Fibroblast of gingiva (primary cell): ENCODE measurements around the gene RAD51B.

Experiments used
- DNase-seq: peaks from one replicate; pipeline ENCODE4 v3.0.0-alpha.2; 2011; ENCODE audit warnings: low read depth

RAD51B gene

DNA sequence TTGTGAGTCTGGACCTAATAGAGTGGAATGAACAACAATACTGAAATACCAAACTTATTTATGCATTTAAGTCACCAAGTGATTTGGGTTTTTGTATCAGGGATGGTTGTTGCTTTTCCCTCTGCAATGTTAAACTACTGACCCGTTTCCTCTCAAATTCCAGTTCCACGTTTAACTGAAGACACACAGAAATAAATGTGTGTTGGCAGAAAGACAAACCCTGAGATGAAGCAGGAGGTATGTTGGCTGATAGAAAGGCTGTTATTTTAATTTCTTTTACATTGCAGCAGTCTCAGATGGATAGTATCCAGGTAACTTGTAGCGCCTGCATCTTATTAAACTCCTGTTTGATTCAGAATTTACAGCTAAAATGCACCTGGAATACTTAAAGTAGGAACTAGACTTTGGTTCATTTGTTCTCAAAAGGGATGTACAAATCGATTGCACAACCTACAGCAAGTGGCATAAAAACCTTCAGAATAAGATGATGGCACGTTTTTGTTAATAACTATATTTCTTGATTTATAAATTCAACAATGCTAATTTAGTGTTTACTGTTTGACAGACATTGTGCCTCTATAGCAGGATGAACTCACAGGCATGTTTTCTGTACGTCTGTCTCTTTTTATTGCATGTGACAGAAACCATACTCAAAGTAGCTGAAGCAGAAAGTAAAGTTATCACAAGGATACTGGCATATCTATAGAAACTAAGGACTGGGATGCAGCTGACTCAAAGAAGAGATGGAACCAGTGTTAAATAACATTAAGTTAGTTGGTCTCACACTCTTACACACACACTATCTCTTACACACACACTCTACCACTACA, 567.6 kb downstream of the RAD51B start:
- no peak for DNase-seq

- DNase-seq: no peak
Observed at GRCh38 chr14:68389943-68390342, 570.4 kb downstream of the RAD51B start.

- DNase-seq: no peak
Observed at GRCh38 chr14:68390741-68391140, 571.2 kb downstream of the RAD51B start.

DNA sequence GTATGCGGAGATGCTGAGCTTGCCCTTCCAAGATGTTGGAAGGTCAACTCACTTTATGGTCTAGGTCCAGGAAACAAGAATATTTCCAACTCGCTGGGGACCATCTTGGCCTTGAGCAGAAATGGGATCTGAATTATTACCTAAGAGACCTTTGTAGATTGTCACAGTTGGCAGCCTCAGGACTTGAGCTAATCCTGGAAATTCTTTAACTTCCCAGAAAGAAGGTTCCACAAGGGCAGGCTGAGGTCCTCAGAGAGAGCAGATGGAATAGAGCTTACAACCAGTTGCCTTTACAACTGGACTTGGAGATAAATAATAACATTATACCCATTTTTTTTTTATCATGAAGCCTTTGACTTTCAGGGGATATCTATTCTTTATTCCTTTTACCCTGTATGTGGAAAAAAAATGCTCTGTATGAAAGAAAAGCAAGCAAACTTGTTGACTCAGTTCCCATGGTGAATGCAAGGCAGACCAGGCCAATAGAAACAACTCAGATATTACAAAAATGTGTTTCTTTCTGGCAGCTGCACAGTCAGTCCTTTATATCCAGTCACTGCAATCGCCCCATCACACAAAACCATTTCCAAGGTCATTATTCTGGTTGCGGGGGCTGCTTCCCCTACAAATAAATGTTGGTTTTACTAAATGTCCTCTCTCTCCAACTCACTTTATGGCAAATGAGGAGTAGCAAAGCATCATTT, 571.9 kb downstream of the RAD51B start:
- peak; percentile 81 for DNase-seq

GRCh38 chr14:68392393-68393141, 573.0 kb downstream of the RAD51B start:
- peak; percentile 10 for DNase-seq

DNA sequence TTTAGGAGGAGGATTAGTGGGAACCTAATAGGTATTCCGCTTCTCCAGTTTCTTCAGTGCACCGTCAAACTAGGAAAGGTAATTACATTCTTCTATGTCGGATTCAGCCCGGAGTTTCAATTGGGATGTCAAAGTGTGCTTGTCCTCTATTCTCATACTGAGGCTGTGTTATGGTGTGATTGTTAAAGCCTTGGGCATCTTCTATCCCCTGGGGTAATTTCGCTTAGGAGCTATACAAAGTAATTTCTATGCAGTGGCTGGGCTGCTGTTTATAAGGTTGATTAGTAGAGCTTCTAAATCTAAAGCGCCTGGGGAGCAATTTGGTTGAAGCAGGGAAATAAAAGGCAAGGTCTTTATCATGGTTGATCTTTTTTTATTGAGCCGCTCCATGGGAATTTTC, 573.7 kb downstream of the RAD51B start:
- DNase-seq: no peak

GRCh38 chr14:68394118-68394763, 574.7 kb downstream of the RAD51B start:
- DNase-seq: peak; percentile 51

DNA sequence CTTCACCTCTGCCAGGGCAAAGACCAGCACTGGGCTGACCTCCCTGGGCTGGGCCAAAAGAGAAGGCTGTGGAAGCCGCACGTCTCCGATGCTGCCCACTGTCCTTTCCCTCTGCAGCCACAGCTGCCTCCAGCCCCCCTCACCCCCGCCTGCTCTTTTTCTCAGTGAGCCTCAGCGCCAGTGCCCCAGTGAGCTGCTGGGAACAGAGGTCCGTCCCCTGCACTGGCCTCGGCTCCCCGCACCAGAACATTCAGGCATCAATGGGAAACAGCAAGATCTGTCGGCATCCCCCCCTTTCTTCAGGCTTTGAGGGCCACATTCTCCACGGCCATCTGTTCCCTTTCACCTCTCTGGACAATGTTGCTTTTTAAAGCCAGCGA, 575.2 kb downstream of the RAD51B start:
- DNase-seq: no peak

GRCh38 chr14:68395604-68396003, 576.0 kb downstream of the RAD51B start:
- peak; percentile 91 for DNase-seq

DNA sequence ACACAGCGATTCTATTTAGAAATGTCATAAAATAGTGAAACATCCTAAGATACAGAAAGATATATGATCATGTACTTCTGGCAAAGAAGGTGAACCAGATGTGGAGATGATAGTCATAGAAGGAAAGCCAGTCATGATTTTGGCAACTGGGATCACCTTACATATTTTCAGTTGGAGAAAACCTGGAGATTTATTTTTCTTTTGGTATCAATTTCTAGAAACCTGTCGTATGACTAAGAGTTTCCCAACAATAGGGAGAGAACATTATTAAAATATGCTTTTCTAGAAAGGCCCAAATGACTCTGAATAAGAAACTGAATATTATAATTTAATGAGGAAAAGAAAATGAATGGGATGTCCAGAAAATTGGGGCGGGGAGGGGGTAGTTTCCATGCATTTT, 576.9 kb downstream of the RAD51B start:
- no peak for DNase-seq

DNA sequence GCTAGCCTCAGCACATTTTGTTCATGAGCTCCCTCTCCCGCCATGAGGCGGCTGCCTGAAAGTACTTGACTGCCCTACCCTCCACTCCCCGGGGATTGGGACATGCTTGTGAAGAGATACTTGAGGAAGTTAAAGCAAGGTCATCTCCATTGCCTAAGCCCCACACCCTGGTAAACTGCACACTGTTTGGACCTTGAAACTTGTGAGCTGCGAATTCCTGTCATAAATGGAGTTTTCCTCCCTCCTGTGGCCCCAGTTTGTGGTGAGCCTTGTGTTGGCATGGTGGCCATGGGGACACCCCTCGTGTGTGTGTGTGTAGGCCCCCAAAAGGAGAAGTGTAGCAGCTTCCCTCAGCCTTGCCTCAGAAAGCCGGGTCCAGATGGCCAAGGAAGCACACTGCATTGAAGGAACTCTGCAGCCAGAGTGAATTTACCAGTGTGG, 577.8 kb downstream of the RAD51B start:
- no peak for DNase-seq

DNA sequence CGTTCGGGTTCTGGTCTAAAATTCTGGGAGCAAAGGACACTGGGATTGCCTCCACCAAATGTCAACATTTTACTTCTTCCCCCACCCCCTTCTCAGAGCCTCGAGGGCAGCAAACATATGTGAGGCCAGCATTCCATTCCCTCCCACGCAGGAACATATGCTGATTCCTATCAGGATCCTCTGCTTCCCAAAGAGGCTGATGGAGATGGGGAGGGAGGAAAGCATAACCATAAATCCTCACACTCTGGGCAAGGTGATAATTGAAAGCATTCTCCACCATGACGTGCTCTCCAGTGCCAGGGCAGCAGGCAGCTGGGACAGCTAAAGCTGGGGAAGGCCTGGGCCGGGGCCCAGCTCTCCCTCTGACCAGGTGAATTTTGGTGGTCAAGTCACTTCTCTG, 578.2 kb downstream of the RAD51B start:
- DNase-seq: no peak

GRCh38 chr14:68398370-68398769, 578.8 kb downstream of the RAD51B start:
- DNase-seq: no peak

GRCh38 chr14:68399971-68400370, 580.4 kb downstream of the RAD51B start:
- DNase-seq: no peak

DNA sequence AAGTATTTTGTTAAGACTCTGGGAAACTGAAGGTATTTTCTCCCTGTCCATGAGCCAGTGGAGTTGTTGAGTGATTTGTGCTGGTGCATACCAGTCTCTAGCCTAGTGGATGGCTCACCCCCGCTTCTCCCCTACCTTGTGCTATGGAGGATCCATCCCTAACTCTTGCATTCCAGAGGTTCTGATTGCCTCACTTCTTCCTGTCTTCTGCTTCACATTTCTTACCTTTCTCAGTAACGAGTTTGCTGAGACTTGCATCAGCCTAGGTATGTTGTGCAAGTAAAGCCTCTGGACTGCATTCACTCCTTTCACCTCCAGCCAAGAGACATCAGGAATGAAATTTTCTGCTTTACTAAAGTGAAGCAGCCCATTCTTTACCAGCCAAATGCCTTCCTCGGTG, 581.7 kb downstream of the RAD51B start:
- DNase-seq: no peak

DNA sequence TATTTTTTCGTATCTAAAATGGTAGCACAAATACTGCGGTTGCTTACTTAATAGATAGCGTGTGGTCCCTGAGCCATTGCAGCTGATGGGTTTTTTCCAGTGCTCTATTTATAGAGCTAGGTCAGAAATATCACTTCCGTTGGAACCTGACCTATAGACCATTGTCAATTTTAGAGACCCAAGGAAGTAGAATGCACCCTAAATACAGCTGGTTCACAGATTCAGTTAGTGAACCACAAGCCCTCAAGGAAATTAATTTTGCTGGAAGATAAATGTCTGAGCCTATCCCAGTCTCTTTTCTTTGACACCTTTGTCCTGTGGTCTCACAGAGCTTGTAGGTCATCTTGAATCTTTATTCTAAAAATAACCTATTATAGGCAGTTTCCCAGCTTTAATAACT, 582.3 kb downstream of the RAD51B start:
- DNase-seq: no peak

GRCh38 chr14:68402525-68403101, 583.0 kb downstream of the RAD51B start:
- DNase-seq: no peak

DNA sequence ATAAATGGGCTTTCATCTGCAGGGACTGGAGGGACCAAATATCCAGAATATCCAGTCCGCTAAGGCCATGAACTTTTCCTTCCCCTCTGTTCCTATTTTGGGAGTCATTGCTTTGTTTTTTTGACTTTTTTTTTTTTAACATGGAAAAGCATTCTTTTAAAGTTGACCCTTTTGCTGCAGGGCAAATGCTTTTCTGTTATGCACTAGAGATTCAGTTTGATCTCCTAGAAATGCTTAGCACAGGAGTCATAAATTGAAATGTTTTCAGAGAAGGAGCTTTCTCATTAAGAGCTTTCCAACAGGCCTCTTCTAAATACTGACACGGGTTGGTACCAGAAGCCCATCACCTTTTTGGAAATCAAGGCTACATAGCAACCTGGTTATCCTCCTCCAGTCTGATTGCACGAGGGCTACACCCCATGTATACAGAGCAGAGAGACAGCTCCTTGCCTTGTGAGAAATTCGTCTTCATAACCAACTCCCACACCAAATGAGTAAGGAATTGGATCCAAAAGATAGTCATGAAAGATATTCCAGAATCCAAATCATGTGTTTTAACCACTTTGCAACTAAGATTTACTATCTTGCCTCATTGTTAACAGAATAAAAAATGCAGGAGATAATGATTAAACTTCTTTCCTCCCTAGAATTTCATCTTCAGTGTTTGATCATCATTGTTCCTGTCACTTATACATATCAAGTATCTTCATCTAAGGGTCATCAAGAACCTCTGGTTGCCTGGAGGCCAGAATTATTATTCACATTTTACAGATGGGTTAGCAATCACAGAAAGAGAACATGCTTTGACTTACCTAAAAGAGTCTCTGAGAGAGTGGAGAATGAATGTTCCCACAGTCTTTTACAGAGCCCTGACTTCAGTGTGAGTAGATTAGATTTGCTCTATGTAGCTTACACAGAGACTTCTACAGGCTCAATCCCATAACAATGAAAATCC, 583.9 kb downstream of the RAD51B start:
- DNase-seq: no peak

GRCh38 chr14:68404146-68404527, 584.6 kb downstream of the RAD51B start:
- no peak for DNase-seq

DNA sequence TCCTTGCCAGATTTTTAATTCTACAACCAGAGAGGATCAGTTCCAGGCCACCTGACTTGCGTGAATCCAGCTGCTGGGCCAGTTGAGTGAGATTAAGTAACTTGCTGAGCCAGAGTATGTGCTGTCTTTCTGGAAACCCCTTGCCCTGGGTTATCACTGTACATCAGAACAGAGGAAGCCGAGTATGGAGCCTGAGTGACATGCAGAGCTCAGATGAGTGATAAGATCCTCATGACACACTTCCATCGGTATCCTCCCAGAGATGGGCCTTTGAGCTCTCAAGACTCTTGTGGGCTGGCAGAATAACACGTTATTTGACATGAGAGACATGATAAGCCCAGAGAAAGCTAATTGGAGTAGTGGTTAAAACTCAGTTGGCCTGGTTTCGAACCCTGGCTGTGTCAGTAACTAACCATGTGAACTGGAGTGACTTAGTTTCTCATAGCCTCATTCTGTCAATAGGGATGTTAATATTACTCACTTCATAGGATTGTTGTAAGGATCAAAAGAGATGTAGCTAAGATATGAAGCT, 585.1 kb downstream of the RAD51B start:
- DNase-seq: no peak

- no peak for DNase-seq
Observed at GRCh38 chr14:68405961-68406360, 586.4 kb downstream of the RAD51B start.
